NCI-H187 (cell line): ENCODE data around the gene WDHD1.
A peak's percentile ranks its signal among the peaks of the same experiment; 100 is the strongest.
"Not testable (repeated sequence)": the region's sequence is repeated elsewhere in the genome, so short reads cannot be mapped to it uniquely, and the experiment has no call there.

Experiments used
- DNase-seq, 2 experiments: peaks; one replicate each; lab custom pipeline; 2025; lab: John Stamatoyannopoulos, UW

Gene WDHD1

GRCh38 chr14:55026793-55027561 is at the start of gene WDHD1, which contains the start of gene SOCS4:
Gene WDHD1 (minus strand): TSS chr14:55027099. CDS start chr14:55026787, 312 bp downstream.
Gene SOCS4 (plus strand): TSS chr14:55027236. CDS start chr14:55043042, 15,806 bp downstream.
- peak; percentile 94 to 95 for DNase-seq

GRCh38 chr14:55075628-55076175 is 48.8 kb upstream of the WDHD1 start:
- no peak for DNase-seq

- no peak for DNase-seq
Measured at GRCh38 chr14:55074662-55075061, 47.8 kb upstream of the WDHD1 start.

- no peak for DNase-seq
Measured at GRCh38 chr14:55073856-55074255, 47.0 kb upstream of the WDHD1 start.

- DNase-seq: no peak
Measured at GRCh38 chr14:55071870-55072640, 45.2 kb upstream of the WDHD1 start.

GRCh38 chr14:55070981-55071411 is 44.1 kb upstream of the WDHD1 start:
- no peak for DNase-seq

- DNase-seq: no peak
Measured at GRCh38 chr14:55066223-55066622, 39.3 kb upstream of the WDHD1 start.

GRCh38 chr14:55065411-55065810 is 38.5 kb upstream of the WDHD1 start:
- DNase-seq: no peak

- DNase-seq: not testable (repeated sequence)
Measured at GRCh38 chr14:55064896-55065295, 38.0 kb upstream of the WDHD1 start.

GRCh38 chr14:55062517-55063351 is 35.8 kb upstream of the WDHD1 start:
- DNase-seq: no peak

GRCh38 chr14:55059333-55059732 is 32.4 kb upstream of the WDHD1 start:
- DNase-seq: no peak

- DNase-seq: no peak
Measured at GRCh38 chr14:55057919-55058318, 31.0 kb upstream of the WDHD1 start.

- DNase-seq: no peak
Measured at GRCh38 chr14:55054098-55054497, 27.2 kb upstream of the WDHD1 start.

- no peak for DNase-seq
Measured at GRCh38 chr14:55053500-55053899, 26.6 kb upstream of the WDHD1 start.

- no peak for DNase-seq
Measured at GRCh38 chr14:55053018-55053417, 26.1 kb upstream of the WDHD1 start.

- DNase-seq: peak in 1 of 2 experiments; percentile 74
Measured at GRCh38 chr14:55052269-55052930, 25.5 kb upstream of the WDHD1 start.

- DNase-seq: peak; percentile 87 to 95
Measured at GRCh38 chr14:55051423-55052268, 24.7 kb upstream of the WDHD1 start, which contains the start of gene MAPK1IP1L. Gene MAPK1IP1L (plus strand): TSS chr14:55051647. CDS start chr14:55061684, 10,037 bp downstream.

GRCh38 chr14:55051165-55051422 is 24.2 kb upstream of the WDHD1 start:
- no peak for DNase-seq

GRCh38 chr14:55048900-55049436 is 22.1 kb upstream of the WDHD1 start:
- DNase-seq: no peak
